ENCODE data around the gene ZNF750. TPM values are rescaled to one million over a fixed set of nuclear protein-coding genes. Genes with fewer than 3 reads are reported as not detected.

ZNF750 gene
- total RNA-seq: under 0.01 and 0.07 TPM in 2 replicates

GRCh38 chr17:82839617-82840292, at the start of gene ZNF750:
TSS of gene ZNF750 (minus strand) at chr17:82840022. CDS start at chr17:82832454, 7,568 bp downstream.
- DNase-seq (ENCODE audit: low read depth, low spot score): no peak

- DNase-seq (ENCODE audit: low read depth, low spot score): no peak
These were observed 49.0 kb upstream of the ZNF750 start for GRCh38 chr17:82888583-82889495.

- DNase-seq (ENCODE audit: low read depth, low spot score): no peak
These were observed 47.7 kb upstream of the ZNF750 start for GRCh38 chr17:82887255-82888164.

- DNase-seq (ENCODE audit: low read depth, low spot score): no peak
These were observed 45.1 kb upstream of the ZNF750 start for GRCh38 chr17:82884970-82885353.

GRCh38 chr17:82884341-82884969, 44.6 kb upstream of the ZNF750 start:
- no peak for DNase-seq (ENCODE audit: low read depth, low spot score)

GRCh38 chr17:82883419-82884031, 43.7 kb upstream of the ZNF750 start:
- no peak for DNase-seq (ENCODE audit: low read depth, low spot score)

GRCh38 chr17:82882715-82883418, 43.0 kb upstream of the ZNF750 start:
- DNase-seq (ENCODE audit: low read depth, low spot score): no peak

GRCh38 chr17:82881900-82882714, 42.3 kb upstream of the ZNF750 start:
- no peak for DNase-seq (ENCODE audit: low read depth, low spot score)

GRCh38 chr17:82881324-82881823, 41.6 kb upstream of the ZNF750 start:
- DNase-seq (ENCODE audit: low read depth, low spot score): no peak

GRCh38 chr17:82880620-82881323, 41.0 kb upstream of the ZNF750 start:
- DNase-seq (ENCODE audit: low read depth, low spot score): no peak

GRCh38 chr17:82879241-82879640, 39.4 kb upstream of the ZNF750 start:
- DNase-seq (ENCODE audit: low read depth, low spot score): no peak

- no peak for DNase-seq (ENCODE audit: low read depth, low spot score)
These were observed 38.7 kb upstream of the ZNF750 start for GRCh38 chr17:82878527-82878926.

- peak; percentile 26 for DNase-seq (ENCODE audit: low read depth, low spot score)
These were observed 37.0 kb upstream of the ZNF750 start for GRCh38 chr17:82876602-82877379.

- DNase-seq (ENCODE audit: low read depth, low spot score): no peak
These were observed 36.3 kb upstream of the ZNF750 start for GRCh38 chr17:82876149-82876548.

- DNase-seq (ENCODE audit: low read depth, low spot score): no peak
These were observed 35.6 kb upstream of the ZNF750 start for GRCh38 chr17:82875407-82875856.

- DNase-seq (ENCODE audit: low read depth, low spot score): no peak
These were observed 34.4 kb upstream of the ZNF750 start for GRCh38 chr17:82874011-82874835.

GRCh38 chr17:82873521-82873920, 33.7 kb upstream of the ZNF750 start:
- DNase-seq (ENCODE audit: low read depth, low spot score): no peak
